Tibial nerve (tissue), 4 donors: ENCODE results near the gene CRISPLD2. TPM values are rescaled to one million over a fixed set of nuclear protein-coding genes. Genes with fewer than 3 reads are reported as not detected.

ENCODE experiments used
- DNase-seq, 2 donors: peaks; one replicate each; pipeline ENCODE4 v3.0.0-alpha.2; 2019; ENCODE audit warnings: low spot score in 2 of 2
- H3K27ac ChIP-seq, 4 donors: fragments of 200-600 bp; sonication (generic) in 3 of 4; one replicate each; pipeline ENCODE4 v1.5.1; 2017 to 2019; ENCODE audit warnings: mild to moderate bottlenecking in 1 of 4
- H3K27me3 ChIP-seq, 2 donors: fragments of 200-600 bp; sonication (generic) in 1 of 2; one replicate each; pipeline versions ENCODE4 v1.5.1 to v1.6.0; 2017 to 2019
- H3K36me3 ChIP-seq, 3 donors: fragments of 200-600 bp; sonication (generic); one replicate each; pipeline ENCODE4 v1.5.1; 2018 to 2019
- H3K4me1 ChIP-seq, 4 donors: fragments of 200-600 bp; sonication (generic) in 3 of 4; one replicate each; pipeline ENCODE4 v1.5.1; 2017 to 2019
- H3K4me3 ChIP-seq, 4 donors: fragments of 200-600 bp; sonication (generic) in 3 of 4; one replicate each; pipeline ENCODE4 v1.5.1; 2017 to 2019; ENCODE audit warnings: mild to moderate bottlenecking in 1 of 4, moderate library complexity in 1 of 4
- H3K9me3 ChIP-seq, 4 donors: fragments of 200-600 bp; sonication (generic) in 3 of 4; one replicate each; pipeline ENCODE4 v1.5.1; 2017 to 2019
- EP300 ChIP-seq, 2 donors: sonication (generic); formaldehyde crosslinking; IDR thresholded peaks; one replicate each; pipeline ENCODE4 v1.6.1; 2017; ENCODE audit warnings: antibody characterized with exemption in 2 of 2, mild to moderate bottlenecking in 1 of 2
- POLR2A ChIP-seq, 2 donors: fragments of 450-650 bp; IDR thresholded peaks; one replicate each; pipeline ENCODE4 v1.6.1; 2017; ENCODE audit warnings: antibody characterized with exemption in 2 of 2, mild to moderate bottlenecking in 2 of 2, moderate library complexity in 2 of 2
- WGBS, 2 donors: methylation state at CpG; one replicate each; pipeline ENCODE4 v1.1.5; 2018; 5-methylcytosine and 5-hydroxymethylcytosine counted together
- total RNA-seq, 4 donors: library from RNA; depleted of rRNA; stranded (reverse); fragments of >200 nt; gene quantifications; one replicate each; pipeline ENCODE4 v1.1.0, GENCODE V29; 2016
- TF ChIP-seq, protein P1 (sequence below), 5 experiments: fragments of 200-600 bp in 3 of 5; fragments of 450-650 bp in 2 of 5; sonication (generic) in 3 of 5; IDR thresholded peaks; one replicate each; pipeline ENCODE4 v1.5.1; 2016 to 2019; ENCODE audit warnings: antibody characterized with exemption in 5 of 5, mild to moderate bottlenecking in 3 of 5, moderate library complexity in 2 of 5

The CRISPLD2 gene
- total RNA-seq, 4 donors from 2014 or later: 136 to 232 (median 207) TPM

DNA sequence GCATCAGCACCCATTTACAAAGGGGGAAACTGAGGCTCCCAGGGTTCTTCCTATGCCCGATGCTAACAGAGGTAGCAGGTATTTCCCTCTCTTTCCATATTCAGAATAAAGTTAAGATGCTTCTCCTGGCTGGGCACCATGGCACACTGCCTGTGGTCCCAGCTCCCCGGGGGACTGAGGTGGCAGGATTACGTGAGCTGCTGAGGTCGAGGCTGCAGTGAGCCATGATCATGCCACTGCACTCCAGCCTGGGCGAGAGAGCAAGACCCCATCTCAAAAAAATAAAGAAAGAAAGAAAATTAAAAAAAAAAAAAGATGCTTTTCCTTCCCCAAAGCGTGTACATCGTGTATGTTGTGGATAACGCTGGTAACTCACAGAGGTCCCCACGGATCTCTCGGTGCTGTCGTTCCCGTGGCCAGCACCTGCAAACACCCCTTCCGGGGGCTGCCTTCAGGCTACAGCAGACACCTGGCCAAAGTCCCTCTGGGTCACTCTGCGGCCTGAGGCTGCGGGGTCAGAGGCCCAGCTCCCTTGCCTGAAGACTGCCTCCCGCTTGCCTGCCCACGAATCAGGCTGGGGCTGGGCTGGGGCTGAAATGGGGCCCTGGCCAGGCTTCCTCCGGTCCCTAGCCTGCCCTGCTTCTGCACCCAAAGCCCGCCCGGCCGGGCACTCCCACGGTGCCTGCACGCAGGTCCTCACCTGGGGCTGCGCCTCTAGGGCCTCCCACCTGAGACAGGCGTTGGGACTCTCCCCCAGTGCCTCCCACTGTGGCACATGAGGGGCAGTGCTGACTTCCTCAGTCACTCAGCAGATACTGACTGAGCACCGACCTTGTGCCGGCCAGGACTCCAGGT, 128.4 kb downstream of the CRISPLD2 start:
- no peak for DNase-seq
- Histone ChIP-seq H3K4me1 (peaks cover 0 to 17% (median 8%) of the 10 kb centered on the region in 4 donors), H3K27me3 (no peaks in the 10 kb centered on the region), H3K9me3 (no peaks in the 10 kb centered on the region), H3K4me3 (no peak overlapping the region), H3K27ac (no peak overlapping the region), H3K36me3 (no peaks in the 10 kb centered on the region)
- 73 to 82% methylated on average over 16 to 25 of the region's 27 CpGs for WGBS, 2 donors
- TF ChIP-seq POLR2A (IDR thresholded peaks at IDR 0.05) (no peak), EP300 (IDR thresholded peaks at IDR 0.05) (no peak)
- TF ChIP-seq, protein P1, sequence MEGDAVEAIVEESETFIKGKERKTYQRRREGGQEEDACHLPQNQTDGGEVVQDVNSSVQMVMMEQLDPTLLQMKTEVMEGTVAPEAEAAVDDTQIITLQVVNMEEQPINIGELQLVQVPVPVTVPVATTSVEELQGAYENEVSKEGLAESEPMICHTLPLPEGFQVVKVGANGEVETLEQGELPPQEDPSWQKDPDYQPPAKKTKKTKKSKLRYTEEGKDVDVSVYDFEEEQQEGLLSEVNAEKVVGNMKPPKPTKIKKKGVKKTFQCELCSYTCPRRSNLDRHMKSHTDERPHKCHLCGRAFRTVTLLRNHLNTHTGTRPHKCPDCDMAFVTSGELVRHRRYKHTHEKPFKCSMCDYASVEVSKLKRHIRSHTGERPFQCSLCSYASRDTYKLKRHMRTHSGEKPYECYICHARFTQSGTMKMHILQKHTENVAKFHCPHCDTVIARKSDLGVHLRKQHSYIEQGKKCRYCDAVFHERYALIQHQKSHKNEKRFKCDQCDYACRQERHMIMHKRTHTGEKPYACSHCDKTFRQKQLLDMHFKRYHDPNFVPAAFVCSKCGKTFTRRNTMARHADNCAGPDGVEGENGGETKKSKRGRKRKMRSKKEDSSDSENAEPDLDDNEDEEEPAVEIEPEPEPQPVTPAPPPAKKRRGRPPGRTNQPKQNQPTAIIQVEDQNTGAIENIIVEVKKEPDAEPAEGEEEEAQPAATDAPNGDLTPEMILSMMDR (IDR thresholded peaks at IDR 0.05): no peak

- Histone ChIP-seq H3K36me3 (no peaks in the 10 kb centered on the region), H3K4me3 (no peak overlapping the region), H3K9me3 (no peaks in the 10 kb centered on the region), H3K27ac (no peak overlapping the region), H3K4me1 (peaks cover 0 to 22% (median 9%) of the 10 kb centered on the region in 4 donors), H3K27me3 (no peaks in the 10 kb centered on the region)
- TF ChIP-seq POLR2A (IDR thresholded peaks at IDR 0.05): no peak
- TF ChIP-seq, protein P1 (IDR thresholded peaks at IDR 0.05): no peak
- TF ChIP-seq EP300 (IDR thresholded peaks at IDR 0.05): no peak
- DNase-seq: no peak
- WGBS, 2 donors: 72 to 76% methylated on average over 10 of the region's 10 CpGs
These were observed 129.2 kb downstream of the CRISPLD2 start for GRCh38 chr16:84948851-84949610.

GRCh38 chr16:84949772-84950436, 130.1 kb downstream of the CRISPLD2 start:
- Histone ChIP-seq H3K27ac (no peak overlapping the region), H3K9me3 (no peaks in the 10 kb centered on the region), H3K36me3 (no peaks in the 10 kb centered on the region), H3K4me1 (peaks cover 0 to 22% (median 9%) of the 10 kb centered on the region in 4 donors), H3K27me3 (no peaks in the 10 kb centered on the region), H3K4me3 (no peak overlapping the region)
- TF ChIP-seq, protein P1 (IDR thresholded peaks at IDR 0.05): no peak
- TF ChIP-seq EP300 (IDR thresholded peaks at IDR 0.05) (no peak), POLR2A (IDR thresholded peaks at IDR 0.05) (no peak)
- no peak for DNase-seq
- whole genome bisulfite sequencing, 2 donors: 79 to 81% methylated on average over 10 of the region's 10 CpGs

- WGBS, 2 donors: 84 to 86% methylated on average over 9 of the region's 10 CpGs
- H3K9me3 ChIP-seq: no peaks in the 10 kb centered on the region
- H3K4me3 ChIP-seq: no peak overlapping the region
- no peak for DNase-seq
- H3K27me3 ChIP-seq: no peaks in the 10 kb centered on the region
- no peak overlapping the region for H3K27ac ChIP-seq
- H3K36me3 ChIP-seq: no peaks in the 10 kb centered on the region
- H3K4me1 ChIP-seq: peaks cover 0 to 22% (median 9%) of the 10 kb centered on the region in 4 donors
- TF ChIP-seq EP300 (IDR thresholded peaks at IDR 0.05): no peak
- no peak for TF ChIP-seq POLR2A (IDR thresholded peaks at IDR 0.05)
- TF ChIP-seq, protein P1 (IDR thresholded peaks at IDR 0.05): no peak
These were observed 131.1 kb downstream of the CRISPLD2 start for GRCh38 chr16:84950906-84951305.
